Measurements from ENCODE around the gene INSIG1.

INSIG1 gene

DNA sequence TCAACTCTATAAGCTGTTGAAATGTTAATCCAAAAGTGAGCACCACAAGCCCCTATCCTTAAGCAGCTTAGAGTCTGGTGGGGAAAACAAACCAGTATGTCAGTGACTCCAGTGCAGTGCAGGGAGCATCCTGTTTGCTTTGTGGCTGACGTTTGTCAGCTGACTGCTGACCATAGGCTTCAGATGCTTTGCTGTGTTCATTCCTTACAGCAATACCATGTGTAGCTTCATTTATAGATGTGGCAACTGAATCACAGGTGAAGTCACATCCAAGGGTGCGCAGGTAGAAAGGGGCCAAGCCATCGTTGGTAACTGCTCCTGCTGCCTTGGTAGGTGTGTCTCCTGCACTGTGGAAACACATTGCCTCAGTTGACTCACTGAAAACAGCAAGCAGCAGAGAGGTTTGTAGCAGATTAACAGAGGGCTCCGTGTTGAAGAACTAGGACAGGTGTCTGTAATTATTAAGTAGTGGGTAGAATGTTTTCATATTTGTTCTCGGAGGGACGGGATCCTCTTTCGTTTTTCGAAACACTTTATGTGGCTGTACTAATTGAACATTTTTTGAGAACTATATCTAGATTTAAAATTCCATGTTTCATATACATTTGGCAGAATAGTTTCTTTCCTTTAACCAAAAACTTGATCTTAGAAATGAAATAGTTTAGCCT, 2.0 kb downstream of the INSIG1 start:
- TF ChIP-seq, protein P1, sequence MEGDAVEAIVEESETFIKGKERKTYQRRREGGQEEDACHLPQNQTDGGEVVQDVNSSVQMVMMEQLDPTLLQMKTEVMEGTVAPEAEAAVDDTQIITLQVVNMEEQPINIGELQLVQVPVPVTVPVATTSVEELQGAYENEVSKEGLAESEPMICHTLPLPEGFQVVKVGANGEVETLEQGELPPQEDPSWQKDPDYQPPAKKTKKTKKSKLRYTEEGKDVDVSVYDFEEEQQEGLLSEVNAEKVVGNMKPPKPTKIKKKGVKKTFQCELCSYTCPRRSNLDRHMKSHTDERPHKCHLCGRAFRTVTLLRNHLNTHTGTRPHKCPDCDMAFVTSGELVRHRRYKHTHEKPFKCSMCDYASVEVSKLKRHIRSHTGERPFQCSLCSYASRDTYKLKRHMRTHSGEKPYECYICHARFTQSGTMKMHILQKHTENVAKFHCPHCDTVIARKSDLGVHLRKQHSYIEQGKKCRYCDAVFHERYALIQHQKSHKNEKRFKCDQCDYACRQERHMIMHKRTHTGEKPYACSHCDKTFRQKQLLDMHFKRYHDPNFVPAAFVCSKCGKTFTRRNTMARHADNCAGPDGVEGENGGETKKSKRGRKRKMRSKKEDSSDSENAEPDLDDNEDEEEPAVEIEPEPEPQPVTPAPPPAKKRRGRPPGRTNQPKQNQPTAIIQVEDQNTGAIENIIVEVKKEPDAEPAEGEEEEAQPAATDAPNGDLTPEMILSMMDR (IDR thresholded peaks at IDR 0.05; ENCODE audit: insufficient read depth, low read depth, low read length, missing control alignments) = no peak

DNA sequence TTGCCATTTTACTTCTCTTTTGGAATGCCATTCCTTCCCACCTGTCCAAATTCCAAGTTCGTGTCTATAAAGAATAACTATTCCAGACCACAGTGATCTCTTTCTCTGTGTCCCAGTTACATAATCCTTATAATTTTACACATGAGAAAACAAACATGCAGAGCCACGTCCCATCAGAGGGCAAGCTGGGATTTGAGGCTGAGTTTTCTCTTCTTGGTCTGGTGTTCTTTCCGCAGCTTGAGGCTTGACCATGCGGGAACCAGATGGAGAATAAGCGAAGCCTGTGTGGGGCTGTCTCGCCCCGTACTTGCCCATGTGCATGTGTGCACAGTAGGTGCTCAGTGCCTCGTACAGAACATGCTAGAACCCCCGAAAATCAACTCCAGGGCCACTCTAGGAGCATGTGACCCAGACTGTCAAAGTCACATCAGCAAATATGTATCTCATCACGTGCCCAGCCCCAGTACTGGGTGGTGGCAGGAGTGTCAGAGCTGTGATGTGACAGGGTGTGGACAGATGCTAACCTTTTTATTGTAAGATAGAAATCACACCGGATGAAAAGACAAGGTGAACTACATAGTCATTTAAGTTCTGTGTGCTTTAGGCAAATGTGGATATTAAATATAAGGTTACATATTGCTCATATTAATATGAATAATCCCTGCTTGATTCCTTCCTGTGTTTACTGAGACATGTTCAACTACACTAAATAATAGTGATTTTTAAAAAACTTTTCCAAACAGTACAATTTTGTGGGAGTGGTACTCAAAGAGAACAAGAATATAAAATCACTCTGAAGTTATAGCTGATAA, 3.2 kb downstream of the INSIG1 start:
- no peak overlapping the region for H3K4me3 ChIP-seq (ENCODE audit: low read length)
- DNase-seq (ENCODE audit: low read depth) = no peak
- TF ChIP-seq, protein P1 (IDR thresholded peaks at IDR 0.05; ENCODE audit: insufficient read depth, low read depth, low read length, missing control alignments) = no peak

More for the DNA sequence above, 2.0 kb downstream of the INSIG1 start:
- H3K4me3 ChIP-seq (ENCODE audit: low read length) = peak overlapping the region; percentile 52
- peak; percentile 49 for DNase-seq (ENCODE audit: low read depth)

DNA sequence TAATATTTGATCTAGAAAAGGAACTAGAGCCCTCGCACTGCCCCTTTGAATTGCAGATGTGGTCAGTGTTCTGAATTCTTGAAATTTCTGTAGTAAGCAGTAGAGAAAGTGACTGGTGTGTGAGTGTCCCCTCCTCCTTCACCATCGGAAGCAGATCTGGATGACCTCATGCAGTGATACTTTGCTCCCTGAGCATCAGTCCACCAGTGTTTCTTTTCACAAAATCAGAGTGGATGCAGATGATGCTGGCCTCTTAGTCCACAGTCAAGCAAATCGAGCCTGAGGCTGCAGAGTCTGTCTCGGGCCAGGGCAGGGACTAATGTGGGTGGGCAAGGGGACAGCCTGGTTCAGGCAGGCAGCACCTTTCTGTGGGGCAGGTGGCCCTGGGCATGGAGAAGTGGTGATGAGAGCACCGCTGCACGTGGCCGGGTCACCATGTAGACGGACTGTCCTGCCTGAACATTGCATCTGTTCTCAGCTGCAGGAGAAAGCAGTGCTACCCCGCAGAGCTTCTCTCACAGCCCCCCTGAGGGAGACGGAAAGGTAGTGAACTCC, 5.4 kb downstream of the INSIG1 start:
- TF ChIP-seq, protein P1 (IDR thresholded peaks at IDR 0.05; ENCODE audit: insufficient read depth, low read depth, low read length, missing control alignments) = no peak
- no peak for DNase-seq (ENCODE audit: low read depth)
- no peak overlapping the region for H3K4me3 ChIP-seq (ENCODE audit: low read length)

DNA sequence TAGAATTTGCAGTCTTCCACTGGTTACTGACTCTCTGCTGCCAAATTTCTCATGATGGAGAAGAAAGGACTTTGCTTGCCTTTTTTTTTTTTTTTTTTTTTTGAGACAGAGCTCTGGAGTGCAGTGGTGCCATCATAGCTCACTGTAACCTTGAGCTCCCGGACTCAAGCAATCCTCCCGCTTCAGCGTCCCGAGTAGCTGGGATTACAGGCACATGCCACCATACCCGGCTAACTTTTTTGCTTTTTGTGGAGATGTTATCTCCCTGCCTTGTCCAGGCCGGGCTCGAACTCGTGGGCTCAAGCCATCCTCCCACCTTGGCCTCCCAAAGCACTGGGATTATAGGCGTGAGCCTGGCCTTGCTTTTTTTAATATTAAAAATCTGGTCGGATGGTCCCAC, 6.2 kb downstream of the INSIG1 start:
- H3K4me3 ChIP-seq (ENCODE audit: low read length) = no peak overlapping the region
- DNase-seq (ENCODE audit: low read depth) = no peak
- TF ChIP-seq, protein P1 (IDR thresholded peaks at IDR 0.05; ENCODE audit: insufficient read depth, low read depth, low read length, missing control alignments) = no peak

DNA sequence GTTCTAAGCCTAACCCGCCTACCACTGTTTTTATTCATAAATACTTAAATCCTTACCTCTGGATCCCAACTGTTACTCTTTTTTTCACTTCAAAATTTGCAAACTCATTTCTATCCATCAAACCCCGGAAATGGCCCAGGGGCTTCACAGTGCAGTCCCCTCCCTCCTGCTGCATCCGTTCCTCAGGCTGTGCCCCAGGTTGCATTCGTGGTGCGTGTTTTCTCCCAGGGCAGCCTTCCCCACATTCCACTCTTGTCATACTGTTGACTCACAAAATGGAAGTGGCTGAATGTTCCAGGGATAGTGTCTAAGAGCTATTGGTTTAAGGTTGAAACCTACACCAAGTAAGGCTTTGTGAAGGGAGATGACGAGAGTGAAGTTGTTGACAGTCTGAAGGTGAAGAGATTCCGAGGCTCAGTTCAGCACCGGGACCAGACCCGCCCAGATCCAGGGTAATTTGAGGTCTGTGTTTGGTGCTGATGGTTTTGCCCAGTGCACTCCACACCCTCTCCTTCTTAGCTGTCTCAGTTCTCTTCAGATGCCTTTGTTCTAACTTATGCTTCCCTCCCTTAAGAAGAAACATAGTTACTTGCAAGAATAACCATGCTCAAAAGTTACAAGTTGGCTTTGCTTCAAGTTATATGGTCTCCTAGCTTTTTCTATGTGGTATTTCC, 7.7 kb downstream of the INSIG1 start:
- peak; percentile 43 for DNase-seq (ENCODE audit: low read depth)
- TF ChIP-seq, protein P1 (IDR thresholded peaks at IDR 0.05; ENCODE audit: insufficient read depth, low read depth, low read length, missing control alignments) = no peak
- H3K4me3 ChIP-seq (ENCODE audit: low read length) = no peak overlapping the region

DNA sequence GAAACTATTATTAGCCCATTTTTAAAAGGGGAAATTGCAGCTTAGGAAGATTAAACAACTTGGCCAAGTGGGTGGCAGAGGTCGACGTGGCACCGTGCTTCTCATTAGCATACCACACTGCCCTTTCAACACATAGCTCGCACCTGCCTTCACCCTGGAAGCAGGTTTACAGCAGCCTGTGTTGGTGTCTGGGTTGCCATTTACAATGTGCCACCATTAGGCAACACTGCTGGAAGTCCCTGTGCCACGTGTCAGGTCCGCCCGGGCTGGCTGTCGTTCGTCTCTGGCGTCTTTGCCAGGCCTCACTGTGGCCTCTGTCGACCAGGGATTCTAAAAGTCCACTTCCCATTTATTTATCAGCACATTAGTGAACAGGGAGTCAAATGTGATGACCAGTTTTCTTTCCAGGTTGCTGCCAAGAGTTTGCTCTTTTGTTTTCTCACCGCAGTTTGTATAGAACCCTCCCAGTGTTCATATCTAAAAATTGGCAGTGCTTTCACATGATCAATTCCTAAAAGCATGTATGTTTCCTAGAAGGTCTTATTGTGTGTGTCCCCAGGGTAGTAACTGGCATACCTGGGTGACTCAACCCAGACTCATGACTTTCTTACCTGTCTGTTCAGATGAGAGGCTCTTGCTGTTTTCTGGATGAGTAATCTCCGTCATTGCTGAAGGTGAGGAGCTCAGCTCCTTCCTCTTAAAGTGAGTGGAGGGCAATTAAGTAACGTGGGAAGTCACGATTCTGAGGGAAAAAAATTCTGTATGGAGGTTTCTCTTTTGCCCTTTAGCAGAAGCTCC, 9.2 kb downstream of the INSIG1 start:
- no peak overlapping the region for H3K4me3 ChIP-seq (ENCODE audit: low read length)
- TF ChIP-seq, protein P1 (IDR thresholded peaks at IDR 0.05; ENCODE audit: insufficient read depth, low read depth, low read length, missing control alignments) = no peak
- peak; percentile 96 for DNase-seq (ENCODE audit: low read depth)

Measured in epithelial cell of esophagus (primary cell).